HPDE6-E6E7 (cell line): ENCODE data around the gene PRR14L.

Experiments used
- DNase-seq: peaks from one replicate; pipeline ENCODE4 v3.0.0; 2011; ENCODE audit warnings: missing footprints; ENCODE audit errors: extremely low spot score

The PRR14L gene

DNA sequence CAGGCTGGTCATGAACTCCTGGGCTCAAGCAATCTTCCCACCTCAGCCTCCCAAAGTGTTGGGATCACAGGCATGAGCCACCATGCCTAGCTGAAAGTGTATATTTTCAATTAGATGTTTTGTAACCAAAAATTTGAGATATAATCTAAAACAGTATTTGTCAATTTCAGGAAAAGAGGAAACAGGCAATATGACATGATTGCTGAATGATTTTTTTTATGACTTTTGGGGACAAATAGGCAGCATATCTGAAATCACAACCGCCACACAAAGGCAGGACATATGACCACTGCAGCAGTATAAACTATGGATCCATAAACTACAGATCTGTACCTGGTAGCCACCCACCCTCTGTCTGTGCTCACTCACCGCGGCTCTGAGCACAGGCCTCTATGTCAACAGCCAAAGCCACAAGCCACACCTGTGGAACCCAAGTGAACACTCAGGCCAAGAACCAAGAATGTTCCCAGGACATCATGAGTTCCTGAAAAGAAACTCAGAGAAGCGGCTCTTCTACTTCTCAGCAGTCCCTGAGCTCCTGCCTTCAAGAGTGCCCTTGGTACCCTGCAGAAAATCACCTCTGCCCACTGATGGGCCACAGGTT, 110.4 kb downstream of the PRR14L start:
- DNase-seq: no peak

GRCh38 chr22:31637891-31638618, 111.9 kb downstream of the PRR14L start:
- DNase-seq: no peak

DNA sequence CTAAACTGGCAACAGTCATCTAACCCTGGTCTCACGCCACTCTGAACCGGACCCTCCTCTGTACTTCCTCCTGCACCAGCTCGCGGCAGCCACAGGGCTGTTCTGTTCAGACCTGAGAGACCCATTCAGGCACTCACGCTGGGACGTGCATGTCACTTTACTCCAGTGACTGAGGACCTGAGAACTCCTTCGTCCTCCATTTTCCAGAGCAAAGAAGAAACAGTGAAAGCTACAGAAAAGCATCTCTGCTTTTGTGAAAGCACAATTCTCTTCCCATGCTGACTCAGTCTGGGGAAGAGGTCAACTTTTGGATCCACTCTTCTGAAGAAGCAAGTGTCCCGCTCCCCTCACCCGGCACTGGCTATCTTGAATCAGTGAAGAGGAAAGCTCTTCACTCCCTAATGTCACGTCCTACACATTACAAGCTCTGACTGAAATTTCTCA, 112.5 kb downstream of the PRR14L start:
- DNase-seq: no peak

- no peak for DNase-seq
Observed at GRCh38 chr22:31635638-31636306, 114.2 kb downstream of the PRR14L start.

- DNase-seq: no peak
Observed at GRCh38 chr22:31631436-31631835, 118.5 kb downstream of the PRR14L start.
